GM23338 (cell line): ENCODE measurements around the gene SLC29A4. TPM values are rescaled to one million over a fixed set of nuclear protein-coding genes. Genes with fewer than 3 reads are reported as not detected.

Experiments used
- ATAC-seq: fragments of 200-7000 bp; cut with Tn5 transposase; 3 replicates; pipeline ENCODE4 v1.9.1; 2020
- DNase-seq: peaks from one replicate; pipeline ENCODE4 v3.0.0-alpha.2; 2015; ENCODE audit warnings: low spot score
- H2AFZ ChIP-seq: fragments of 200-600 bp; sonication (generic); 2 replicates; pipeline ENCODE4 v1.8.0; 2016; ENCODE audit warnings: antibody characterized with exemption, mild to moderate bottlenecking, moderate library complexity
- H3F3A ChIP-seq: fragments of 200-600 bp; sonication (generic); replicated peaks from 2 replicates; pipeline ENCODE4 v1.8.0; 2017; ENCODE audit warnings: antibody characterized with exemption, mixed run types, low read depth
- H3K27ac ChIP-seq: fragments of 200-600 bp; sonication (generic); 2 replicates; pipeline ENCODE4 v1.6.1; 2016; ENCODE audit warnings: low read depth
- H3K27me3 ChIP-seq: fragments of 200-600 bp; sonication (generic); 2 replicates; pipeline ENCODE4 v1.8.0; 2016; ENCODE audit warnings: mild to moderate bottlenecking, mixed run types, moderate library complexity; ENCODE audit not compliant: insufficient read depth
- H3K36me3 ChIP-seq: fragments of 200-600 bp; sonication (generic); 2 replicates; pipeline ENCODE4 v1.8.0; 2016; ENCODE audit warnings: mild to moderate bottlenecking; ENCODE audit not compliant: insufficient read depth
- H3K4me1 ChIP-seq: fragments of 200-600 bp; sonication (generic); 2 replicates; pipeline ENCODE4 v1.8.0; 2016; ENCODE audit warnings: mild to moderate bottlenecking, moderate library complexity; ENCODE audit not compliant: insufficient read depth
- H3K4me2 ChIP-seq: fragments of 200-600 bp; sonication (generic); 2 replicates; pipeline ENCODE4 v1.7.1; 2017; ENCODE audit warnings: mixed run types
- H3K4me3 ChIP-seq: fragments of 200-600 bp; sonication (generic); 2 replicates; pipeline ENCODE4 v1.6.1; 2016; ENCODE audit warnings: mixed run types
- H3K79me2 ChIP-seq: fragments of 200-600 bp; sonication (generic); replicated peaks from 2 replicates; pipeline ENCODE4 v1.8.0; 2017; ENCODE audit warnings: mild to moderate bottlenecking; ENCODE audit not compliant: insufficient read depth
- H3K9me2 ChIP-seq: fragments of 200-600 bp; sonication (generic); 2 replicates; pipeline ENCODE4 v1.8.0; 2017; ENCODE audit not compliant: insufficient read depth
- H4K20me1 ChIP-seq: fragments of 200-600 bp; sonication (generic); replicated peaks from 2 replicates; pipeline ENCODE4 v1.8.0; 2017; ENCODE audit warnings: mild to moderate bottlenecking; ENCODE audit not compliant: insufficient read depth
- H3K27ac Mint-ChIP-seq: 2 replicates; pipeline ENCODE4 v1.8.0; 2020; ENCODE audit warnings: inconsistent platforms, mild to moderate bottlenecking, moderate library complexity, mixed read lengths
- H3K27me3 Mint-ChIP-seq: 3 replicates; pipeline ENCODE4 v1.8.0; 2022; ENCODE audit warnings: low read depth, mild to moderate bottlenecking, moderate library complexity, mixed read lengths, inconsistent platforms; ENCODE audit not compliant: insufficient read depth, poor library complexity
- H3K36me3 Mint-ChIP-seq: 3 replicates; pipeline ENCODE4 v1.8.0; 2021; ENCODE audit warnings: low read depth, mild to moderate bottlenecking, inconsistent platforms, moderate library complexity, mixed read lengths
- H3K4me1 Mint-ChIP-seq: 3 replicates; pipeline ENCODE4 v1.8.0; 2020; ENCODE audit warnings: mild to moderate bottlenecking, inconsistent platforms, mixed read lengths
- H3K4me3 Mint-ChIP-seq: 3 replicates; pipeline ENCODE4 v1.8.0; 2021; ENCODE audit warnings: moderate library complexity, mild to moderate bottlenecking, inconsistent platforms, mixed read lengths
- H3K9me3 Mint-ChIP-seq: 3 replicates; pipeline ENCODE4 v1.8.0; 2020; ENCODE audit warnings: moderate library complexity, mild to moderate bottlenecking, inconsistent platforms, mixed read lengths
- EZH2 ChIP-seq: fragments of 200-600 bp; sonication (generic); IDR thresholded peaks from one replicate; pipeline ENCODE4 v1.8.0; 2017; ENCODE audit warnings: antibody characterized with exemption, mild to moderate bottlenecking, low read depth; ENCODE audit not compliant: unreplicated experiment
- EZH2phosphoT487 ChIP-seq: fragments of 200-600 bp; sonication (generic); IDR thresholded peaks from one replicate; pipeline ENCODE4 v1.8.1; 2018; ENCODE audit warnings: antibody characterized with exemption; ENCODE audit not compliant: unreplicated experiment
- JUNB ChIP-seq: IDR thresholded peaks from one replicate; pipeline ENCODE4 v1.6.1; 2016; ENCODE audit warnings: antibody characterized with exemption; ENCODE audit not compliant: unreplicated experiment
- NANOG ChIP-seq: IDR thresholded peaks from 2 replicates; pipeline ENCODE4 v1.6.1; 2016; ENCODE audit warnings: antibody characterized with exemption, borderline replicate concordance
- POLR2AphosphoS5 ChIP-seq: IDR thresholded peaks from 2 replicates; pipeline ENCODE4 v1.6.1; 2016; ENCODE audit warnings: antibody characterized with exemption, low read depth
- ZNF114 ChIP-seq: fragments of 250-450 bp; sonication (Bioruptor Pico); IDR thresholded peaks from 2 replicates; pipeline ENCODE4 v1.5.0; 2020; ENCODE audit warnings: mild to moderate bottlenecking, moderate library complexity
- ZNF331 ChIP-seq: fragments of 250-450 bp; sonication (Bioruptor Pico); IDR thresholded peaks from 2 replicates; pipeline ENCODE4 v1.5.0; 2020; ENCODE audit warnings: low read depth, mild to moderate bottlenecking, moderate library complexity
- polyA plus RNA-seq: library from polyadenylated mRNA; unstranded; fragments of >200 nt; fragmentation: Nextera tagmentation; extraction: Ambion mirVana; gene quantifications from 2 replicates; pipeline ENCODE4 v1.2.1, GENCODE V29; 2016
- total RNA-seq: library from RNA; depleted of rRNA; stranded (reverse); fragments of >200 nt; shearing (Covaris generic); gene quantifications from 2 replicates; pipeline ENCODE4 v1.2.3, GENCODE V29; 2014
- TF ChIP-seq, protein P1 (sequence below): IDR thresholded peaks from 2 replicates; pipeline ENCODE4 v1.6.1; 2016; ENCODE audit warnings: antibody characterized with exemption
- TF ChIP-seq, protein P2 (sequence below): IDR thresholded peaks from one replicate; pipeline ENCODE4 v1.6.1; 2018; ENCODE audit warnings: antibody characterized with exemption; ENCODE audit not compliant: unreplicated experiment
- TF ChIP-seq, protein P3 (sequence below): fragments of 250-450 bp; sonication (Bioruptor Pico); IDR thresholded peaks from 2 replicates; pipeline ENCODE4 v1.5.0; 2020; ENCODE audit warnings: mild to moderate bottlenecking, moderate library complexity

The SLC29A4 gene
- total and polyA plus RNA-seq, 2 experiments from 2014 or later: 4.8 to 8.1 TPM

DNA sequence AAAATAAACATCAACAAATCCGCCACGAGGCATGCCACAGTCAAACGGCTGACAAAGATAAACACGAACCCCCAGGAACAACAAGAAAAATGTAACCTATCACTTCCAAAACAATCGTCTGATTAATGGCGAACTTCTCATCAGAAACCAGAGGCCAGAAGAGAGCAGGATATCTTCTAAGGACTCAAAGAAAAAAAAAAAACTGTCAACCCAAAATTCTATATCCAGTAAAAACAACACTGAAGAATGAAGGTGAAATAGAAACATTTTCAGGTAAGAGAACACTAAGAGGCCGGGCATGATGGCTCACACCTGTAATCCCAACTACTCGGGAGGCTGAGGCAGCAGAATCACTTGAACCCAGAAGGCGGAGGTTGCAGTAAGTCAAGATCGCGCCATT lies 54.3 kb downstream of the SLC29A4 start:
- Histone ChIP-seq H3K9me2 (no peaks in the 10 kb centered on the region), H2AFZ (no peak overlapping the region), H3K36me3 (no peaks in the 10 kb centered on the region), H3K4me1 (no peaks in the 10 kb centered on the region), H3K4me2 (no peak overlapping the region), H3K4me3 (no peak overlapping the region), H3K27ac (no peak overlapping the region), H3K79me2 (no peaks in the 10 kb centered on the region), H3F3A (no peaks in the 10 kb centered on the region), H4K20me1 (no peaks in the 10 kb centered on the region), H3K27me3 (no peaks in the 10 kb centered on the region)
- Mint-ChIP-seq H3K4me1 (peaks cover 2% of the 10 kb centered on the region; the same call in 2 of the 3 replicates), H3K27ac (no peak overlapping the region), H3K27me3 (peaks cover 5% of the 10 kb centered on the region), H3K4me3 (no peak overlapping the region), H3K9me3 (peaks cover 25% of the 10 kb centered on the region), H3K36me3 (peaks cover 9% of the 10 kb centered on the region; the same call in 2 of the 3 replicates)
- ATAC-seq (no peak), DNase-seq (no peak)
- TF ChIP-seq, protein P1, sequence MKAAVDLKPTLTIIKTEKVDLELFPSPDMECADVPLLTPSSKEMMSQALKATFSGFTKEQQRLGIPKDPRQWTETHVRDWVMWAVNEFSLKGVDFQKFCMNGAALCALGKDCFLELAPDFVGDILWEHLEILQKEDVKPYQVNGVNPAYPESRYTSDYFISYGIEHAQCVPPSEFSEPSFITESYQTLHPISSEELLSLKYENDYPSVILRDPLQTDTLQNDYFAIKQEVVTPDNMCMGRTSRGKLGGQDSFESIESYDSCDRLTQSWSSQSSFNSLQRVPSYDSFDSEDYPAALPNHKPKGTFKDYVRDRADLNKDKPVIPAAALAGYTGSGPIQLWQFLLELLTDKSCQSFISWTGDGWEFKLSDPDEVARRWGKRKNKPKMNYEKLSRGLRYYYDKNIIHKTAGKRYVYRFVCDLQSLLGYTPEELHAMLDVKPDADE: no peak
- no peak for TF ChIP-seq JUNB
- no peak for TF ChIP-seq ZNF331 (CRISPR knock-in tag)

DNA sequence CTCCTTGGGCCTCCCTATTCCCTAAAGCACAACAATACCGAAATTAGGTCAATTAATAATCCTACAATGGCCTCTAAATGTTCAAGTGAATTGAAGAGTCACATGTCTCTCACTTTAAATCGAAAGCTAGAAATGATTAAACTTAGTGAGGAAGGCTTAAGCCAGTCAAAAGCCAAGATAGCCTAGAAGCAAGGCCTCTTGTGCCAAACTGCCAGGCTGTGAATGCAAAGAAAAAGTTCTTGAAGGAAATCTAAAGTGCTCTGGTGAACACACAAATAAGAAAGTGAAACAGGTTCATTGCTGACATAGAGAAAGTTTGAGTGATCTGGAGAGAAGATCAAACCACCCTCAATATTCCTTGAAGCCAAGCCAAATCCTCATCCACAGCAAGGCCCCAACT lies 57.2 kb downstream of the SLC29A4 start:
- Mint-ChIP-seq H3K4me1 (no peaks in the 10 kb centered on the region), H3K9me3 (peaks cover 44% of the 10 kb centered on the region), H3K4me3 (no peak overlapping the region), H3K27ac (no peak overlapping the region), H3K36me3 (peaks cover 26% of the 10 kb centered on the region), H3K27me3 (peaks cover 8% of the 10 kb centered on the region)
- Histone ChIP-seq H3F3A (no peaks in the 10 kb centered on the region), H3K27me3 (no peaks in the 10 kb centered on the region), H3K79me2 (no peaks in the 10 kb centered on the region), H3K36me3 (no peaks in the 10 kb centered on the region), H3K9me2 (no peaks in the 10 kb centered on the region), H3K4me2 (no peak overlapping the region), H4K20me1 (no peaks in the 10 kb centered on the region), H3K27ac (no peak overlapping the region), H3K4me3 (no peak overlapping the region), H3K4me1 (no peaks in the 10 kb centered on the region), H2AFZ (no peak overlapping the region)
- no peak for DNase-seq
- ATAC-seq: no peak
- TF ChIP-seq, protein P1: no peak
- TF ChIP-seq JUNB (no peak), EZH2 (no peak), POLR2AphosphoS5 (no peak), NANOG (no peak), ZNF114 (CRISPR knock-in tag) (no peak), ZNF331 (CRISPR knock-in tag) (no peak), EZH2phosphoT487 (no peak)
- TF ChIP-seq, protein P2, sequence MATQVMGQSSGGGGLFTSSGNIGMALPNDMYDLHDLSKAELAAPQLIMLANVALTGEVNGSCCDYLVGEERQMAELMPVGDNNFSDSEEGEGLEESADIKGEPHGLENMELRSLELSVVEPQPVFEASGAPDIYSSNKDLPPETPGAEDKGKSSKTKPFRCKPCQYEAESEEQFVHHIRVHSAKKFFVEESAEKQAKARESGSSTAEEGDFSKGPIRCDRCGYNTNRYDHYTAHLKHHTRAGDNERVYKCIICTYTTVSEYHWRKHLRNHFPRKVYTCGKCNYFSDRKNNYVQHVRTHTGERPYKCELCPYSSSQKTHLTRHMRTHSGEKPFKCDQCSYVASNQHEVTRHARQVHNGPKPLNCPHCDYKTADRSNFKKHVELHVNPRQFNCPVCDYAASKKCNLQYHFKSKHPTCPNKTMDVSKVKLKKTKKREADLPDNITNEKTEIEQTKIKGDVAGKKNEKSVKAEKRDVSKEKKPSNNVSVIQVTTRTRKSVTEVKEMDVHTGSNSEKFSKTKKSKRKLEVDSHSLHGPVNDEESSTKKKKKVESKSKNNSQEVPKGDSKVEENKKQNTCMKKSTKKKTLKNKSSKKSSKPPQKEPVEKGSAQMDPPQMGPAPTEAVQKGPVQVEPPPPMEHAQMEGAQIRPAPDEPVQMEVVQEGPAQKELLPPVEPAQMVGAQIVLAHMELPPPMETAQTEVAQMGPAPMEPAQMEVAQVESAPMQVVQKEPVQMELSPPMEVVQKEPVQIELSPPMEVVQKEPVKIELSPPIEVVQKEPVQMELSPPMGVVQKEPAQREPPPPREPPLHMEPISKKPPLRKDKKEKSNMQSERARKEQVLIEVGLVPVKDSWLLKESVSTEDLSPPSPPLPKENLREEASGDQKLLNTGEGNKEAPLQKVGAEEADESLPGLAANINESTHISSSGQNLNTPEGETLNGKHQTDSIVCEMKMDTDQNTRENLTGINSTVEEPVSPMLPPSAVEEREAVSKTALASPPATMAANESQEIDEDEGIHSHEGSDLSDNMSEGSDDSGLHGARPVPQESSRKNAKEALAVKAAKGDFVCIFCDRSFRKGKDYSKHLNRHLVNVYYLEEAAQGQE: no peak
- TF ChIP-seq, protein P3, sequence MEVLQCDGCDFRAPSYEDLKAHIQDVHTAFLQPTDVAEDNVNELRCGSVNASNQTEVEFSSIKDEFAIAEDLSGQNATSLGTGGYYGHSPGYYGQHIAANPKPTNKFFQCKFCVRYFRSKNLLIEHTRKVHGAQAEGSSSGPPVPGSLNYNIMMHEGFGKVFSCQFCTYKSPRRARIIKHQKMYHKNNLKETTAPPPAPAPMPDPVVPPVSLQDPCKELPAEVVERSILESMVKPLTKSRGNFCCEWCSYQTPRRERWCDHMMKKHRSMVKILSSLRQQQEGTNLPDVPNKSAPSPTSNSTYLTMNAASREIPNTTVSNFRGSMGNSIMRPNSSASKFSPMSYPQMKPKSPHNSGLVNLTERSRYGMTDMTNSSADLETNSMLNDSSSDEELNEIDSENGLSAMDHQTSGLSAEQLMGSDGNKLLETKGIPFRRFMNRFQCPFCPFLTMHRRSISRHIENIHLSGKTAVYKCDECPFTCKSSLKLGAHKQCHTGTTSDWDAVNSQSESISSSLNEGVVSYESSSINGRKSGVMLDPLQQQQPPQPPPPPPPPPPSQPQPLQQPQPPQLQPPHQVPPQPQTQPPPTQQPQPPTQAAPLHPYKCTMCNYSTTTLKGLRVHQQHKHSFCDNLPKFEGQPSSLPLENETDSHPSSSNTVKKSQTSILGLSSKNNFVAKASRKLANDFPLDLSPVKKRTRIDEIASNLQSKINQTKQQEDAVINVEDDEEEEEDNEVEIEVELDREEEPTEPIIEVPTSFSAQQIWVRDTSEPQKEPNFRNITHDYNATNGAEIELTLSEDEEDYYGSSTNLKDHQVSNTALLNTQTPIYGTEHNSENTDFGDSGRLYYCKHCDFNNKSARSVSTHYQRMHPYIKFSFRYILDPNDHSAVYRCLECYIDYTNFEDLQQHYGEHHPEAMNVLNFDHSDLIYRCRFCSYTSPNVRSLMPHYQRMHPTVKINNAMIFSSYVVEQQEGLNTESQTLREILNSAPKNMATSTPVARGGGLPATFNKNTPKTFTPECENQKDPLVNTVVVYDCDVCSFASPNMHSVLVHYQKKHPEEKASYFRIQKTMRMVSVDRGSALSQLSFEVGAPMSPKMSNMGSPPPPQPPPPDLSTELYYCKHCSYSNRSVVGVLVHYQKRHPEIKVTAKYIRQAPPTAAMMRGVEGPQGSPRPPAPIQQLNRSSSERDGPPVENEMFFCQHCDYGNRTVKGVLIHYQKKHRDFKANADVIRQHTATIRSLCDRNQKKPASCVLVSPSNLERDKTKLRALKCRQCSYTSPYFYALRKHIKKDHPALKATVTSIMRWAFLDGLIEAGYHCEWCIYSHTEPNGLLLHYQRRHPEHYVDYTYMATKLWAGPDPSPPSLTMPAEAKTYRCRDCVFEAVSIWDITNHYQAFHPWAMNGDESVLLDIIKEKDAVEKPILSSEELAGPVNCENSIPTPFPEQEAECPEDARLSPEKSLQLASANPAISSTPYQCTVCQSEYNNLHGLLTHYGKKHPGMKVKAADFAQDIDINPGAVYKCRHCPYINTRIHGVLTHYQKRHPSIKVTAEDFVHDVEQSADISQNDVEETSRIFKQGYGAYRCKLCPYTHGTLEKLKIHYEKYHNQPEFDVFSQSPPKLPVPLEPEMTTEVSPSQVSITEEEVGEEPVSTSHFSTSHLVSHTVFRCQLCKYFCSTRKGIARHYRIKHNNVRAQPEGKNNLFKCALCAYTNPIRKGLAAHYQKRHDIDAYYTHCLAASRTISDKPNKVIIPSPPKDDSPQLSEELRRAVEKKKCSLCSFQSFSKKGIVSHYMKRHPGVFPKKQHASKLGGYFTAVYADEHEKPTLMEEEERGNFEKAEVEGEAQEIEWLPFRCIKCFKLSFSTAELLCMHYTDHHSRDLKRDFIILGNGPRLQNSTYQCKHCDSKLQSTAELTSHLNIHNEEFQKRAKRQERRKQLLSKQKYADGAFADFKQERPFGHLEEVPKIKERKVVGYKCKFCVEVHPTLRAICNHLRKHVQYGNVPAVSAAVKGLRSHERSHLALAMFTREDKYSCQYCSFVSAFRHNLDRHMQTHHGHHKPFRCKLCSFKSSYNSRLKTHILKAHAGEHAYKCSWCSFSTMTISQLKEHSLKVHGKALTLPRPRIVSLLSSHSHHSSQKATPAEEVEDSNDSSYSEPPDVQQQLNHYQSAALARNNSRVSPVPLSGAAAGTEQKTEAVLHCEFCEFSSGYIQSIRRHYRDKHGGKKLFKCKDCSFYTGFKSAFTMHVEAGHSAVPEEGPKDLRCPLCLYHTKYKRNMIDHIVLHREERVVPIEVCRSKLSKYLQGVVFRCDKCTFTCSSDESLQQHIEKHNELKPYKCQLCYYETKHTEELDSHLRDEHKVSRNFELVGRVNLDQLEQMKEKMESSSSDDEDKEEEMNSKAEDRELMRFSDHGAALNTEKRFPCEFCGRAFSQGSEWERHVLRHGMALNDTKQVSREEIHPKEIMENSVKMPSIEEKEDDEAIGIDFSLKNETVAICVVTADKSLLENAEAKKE (CRISPR knock-in tag): no peak
